ENCODE measurements around the gene FLOT1.

Gene FLOT1

GRCh38 chr6:30686908-30687658, 55.4 kb downstream of the FLOT1 start:
- Histone ChIP-seq H3K9me2 (replicated peaks; ENCODE audit: insufficient read depth, low read length) (no peaks in the 10 kb centered on the region), H3K4me1 (ENCODE audit: low read length) (peaks cover 27% of the 10 kb centered on the region), H3K79me2 (ENCODE audit: low read length) (peaks cover 54% of the 10 kb centered on the region), H3K27me3 (replicated peaks; ENCODE audit: insufficient read depth, low read length) (no peaks in the 10 kb centered on the region), H2AFZ (ENCODE audit: low read length) (peak overlapping the region; percentile 60), H3K9ac (ENCODE audit: low read length) (peak overlapping the region; percentile 56), H4K20me1 (ENCODE audit: insufficient read depth, low read length) (no peaks in the 10 kb centered on the region), H3K9me3 (replicated peaks; ENCODE audit: insufficient read depth, low read length) (no peaks in the 10 kb centered on the region), H3K36me3 (replicated peaks; ENCODE audit: insufficient read depth, low read length) (no peaks in the 10 kb centered on the region), H3K27ac (ENCODE audit: low read length) (peak overlapping the region; percentile 69; the same call in 1 of the 2 replicates), H3F3A (ENCODE audit: insufficient read depth, low read length) (peaks cover 49% of the 10 kb centered on the region), H3K4me2 (ENCODE audit: low read depth, low read length) (peak overlapping the region; percentile 90; the same call in 1 of the 2 replicates), H3K4me3 (ENCODE audit: low read length) (peak overlapping the region; percentile 87)
- DNase-seq: peak; percentile 61
- TF ChIP-seq EZH2 (optimal IDR thresholded peaks at IDR 0.05; ENCODE audit: low read depth, low read length) (no peak), EZH2phosphoT487 (IDR thresholded peaks at IDR 0.05; ENCODE audit: low read length) (no peak), CTCF (IDR thresholded peaks at IDR 0.05; ENCODE audit: low read length) (no peak)

DNA sequence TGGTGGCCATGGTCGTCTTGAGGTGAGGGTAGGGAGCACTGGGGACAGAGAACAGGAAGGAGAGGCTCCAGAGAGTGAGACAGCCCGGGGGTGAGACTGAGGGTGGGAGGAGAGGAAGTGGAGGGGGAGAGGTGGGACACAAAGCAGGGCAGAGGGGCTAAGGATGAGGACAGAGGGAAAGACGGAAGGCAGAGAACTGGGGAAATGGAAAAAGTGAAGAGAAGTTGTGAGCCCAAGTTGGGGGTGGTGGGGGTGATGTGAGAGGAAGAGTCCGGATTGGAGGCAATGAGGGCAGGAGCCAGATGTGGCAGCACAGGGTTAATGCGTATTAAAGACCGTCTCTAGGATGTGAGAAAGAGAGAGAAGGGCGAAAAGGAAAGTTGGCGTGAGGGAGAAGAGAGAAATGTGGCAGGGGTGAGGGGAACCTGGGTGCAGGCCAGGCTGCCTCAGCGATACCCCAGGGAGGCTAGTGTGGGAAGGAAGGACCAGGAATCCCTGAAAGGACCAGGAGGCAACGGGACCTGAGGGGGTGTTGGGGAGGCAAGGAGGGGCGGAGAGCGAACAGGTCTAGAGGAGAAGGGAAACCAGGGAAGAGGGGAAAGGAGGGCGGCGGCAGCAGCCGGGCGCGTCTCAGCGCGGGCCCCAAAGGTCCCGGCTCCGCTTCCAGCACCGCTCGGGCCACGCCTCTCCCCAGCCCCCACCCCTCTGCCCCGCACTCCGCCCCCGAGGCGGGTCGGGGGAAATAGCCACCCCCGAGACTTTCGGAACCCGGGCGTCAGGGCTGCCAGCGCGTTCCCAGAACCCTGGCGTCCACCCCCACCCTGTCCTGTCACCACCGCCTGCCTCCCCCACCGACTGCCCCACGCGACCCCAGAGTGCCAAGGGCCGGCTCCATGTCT, 56.2 kb downstream of the FLOT1 start, which contains the start of gene PPP1R18:
PPP1R18 (minus strand) TSS at position 637 of the 899 bp plus-strand sequence; CDS start at position 10, 627 bp downstream.
- Histone ChIP-seq H3F3A (ENCODE audit: insufficient read depth, low read length) (peaks cover 52% of the 10 kb centered on the region), H3K79me2 (ENCODE audit: low read length) (peaks cover 62% of the 10 kb centered on the region)
- DNase-seq: peak; percentile 78

More for the DNA sequence above, 56.2 kb downstream of the FLOT1 start, which contains the start of gene PPP1R18:
- H3K4me3 ChIP-seq (ENCODE audit: low read length): peak within 1 kb of the TSS; percentile 87
- H3K27me3 ChIP-seq (replicated peaks; ENCODE audit: insufficient read depth, low read length): no peaks in the 10 kb centered on the region
- peaks cover 30% of the 10 kb centered on the region for H3K4me1 ChIP-seq (ENCODE audit: low read length)
- H3K36me3 ChIP-seq (replicated peaks; ENCODE audit: insufficient read depth, low read length): no peaks in the 10 kb centered on the region
- peak within 1 kb of the TSS; percentile 60 for H2AFZ ChIP-seq (ENCODE audit: low read length)
- H3K27ac ChIP-seq (ENCODE audit: low read length): peak within 1 kb of the TSS; percentile 69; the same call in 1 of the 2 replicates
- H4K20me1 ChIP-seq (ENCODE audit: insufficient read depth, low read length): no peaks in the 10 kb centered on the region
- H3K9ac ChIP-seq (ENCODE audit: low read length): peak within 1 kb of the TSS; percentile 56
- no peaks in the 10 kb centered on the region for H3K9me2 ChIP-seq (replicated peaks; ENCODE audit: insufficient read depth, low read length)
- TF ChIP-seq CTCF (IDR thresholded peaks at IDR 0.05; ENCODE audit: low read length) (no peak), EZH2 (optimal IDR thresholded peaks at IDR 0.05; ENCODE audit: low read depth, low read length) (no peak), EZH2phosphoT487 (IDR thresholded peaks at IDR 0.05; ENCODE audit: low read length) (no peak)
- no peaks in the 10 kb centered on the region for H3K9me3 ChIP-seq (replicated peaks; ENCODE audit: insufficient read depth, low read length)
- H3K4me2 ChIP-seq (ENCODE audit: low read depth, low read length): peak within 1 kb of the TSS; percentile 91
